ENCODE data around the gene CARD11. TPM values are rescaled to one million over a fixed set of nuclear protein-coding genes. Genes with fewer than 3 reads are reported as not detected.
A peak's percentile ranks its signal among the peaks of the same experiment; 100 is the strongest.

Gene CARD11
- total and polyA plus RNA-seq, 7 experiments from 2014 or later, result 13.3 to 136 (median 113) TPM

DNA sequence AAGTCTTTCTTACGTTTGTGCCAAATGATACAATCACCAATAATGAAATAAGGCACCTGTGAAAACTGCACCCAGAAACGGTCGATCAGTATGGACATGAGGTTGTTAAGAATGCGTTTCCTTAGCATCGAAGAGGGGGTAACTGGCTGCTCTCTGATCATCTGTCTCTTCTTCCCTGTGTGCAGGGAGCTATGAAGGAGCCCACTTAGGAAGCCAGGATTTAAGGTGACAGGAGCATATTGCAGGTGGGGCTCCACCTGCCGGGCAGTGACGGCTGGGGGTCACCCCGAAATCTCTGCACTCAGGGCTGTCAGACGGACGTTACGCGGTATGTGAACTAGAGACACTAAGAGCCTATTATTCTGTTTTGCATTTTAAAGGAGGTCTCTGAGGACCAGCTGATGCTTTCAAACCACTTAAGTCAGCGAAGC is 64.5 kb downstream of the CARD11 start:
- Mint-ChIP-seq H3K4me3 (peak overlapping the region; percentile 82 to 93 (median 87)), H3K9me3 (no peaks in the 10 kb centered on the region), H3K36me3 (peaks cover 0 to 22% (median 12%) of the 10 kb centered on the region in 5 donors), H3K4me1 (peaks cover 61 to 83% (median 73%) of the 10 kb centered on the region in 7 donors), H3K27me3 (no peaks in the 10 kb centered on the region), H3K27ac (peak overlapping the region; percentile 80 to 96 (median 91))
- DNase-seq (no peak), ATAC-seq (no peak)
- H3K27me3 ChIP-seq (ENCODE audit: control insufficient read depth in 2 of 2, insufficient read depth in 2 of 2, low read length in 2 of 2), result no peaks in the 10 kb centered on the region
- H3K4me1 ChIP-seq (ENCODE audit: control insufficient read depth in 2 of 2, insufficient read depth in 2 of 2, low read length in 2 of 2), result peaks cover 31 to 55% of the 10 kb centered on the region in 2 donors
- CTCF ChIA-PET, result no interaction called here
- no peaks in the 10 kb centered on the region for H3K9me3 ChIP-seq (ENCODE audit: control insufficient read depth in 2 of 3, low read length in 3 of 3)
- peaks cover 0 to 20% (median 3%) of the 10 kb centered on the region in 3 experiments for H3K36me3 ChIP-seq (ENCODE audit: control insufficient read depth in 2 of 3, insufficient read depth in 3 of 3, low read length in 3 of 3)
- intact Hi-C loops (cut with micrococcal nuclease), result loop anchor here (2.0 to 5.0 kb wide), 4 partner anchors 22 to 77 kb away; partner anchors contain the start of gene CARD11 (in 2 of the 2)
- peak overlapping the region; percentile 45 for H3K4me3 ChIP-seq (ENCODE audit: low read length)
- POLR2A ChIA-PET, result interaction anchor here (1.3 kb wide), 1 partner anchor 65 kb away, joined by 7 read pairs; the partner anchor contains the start of gene CARD11
- peak overlapping the region; percentile 65 for H3K27ac ChIP-seq (ENCODE audit: low read depth, low read length)

DNA sequence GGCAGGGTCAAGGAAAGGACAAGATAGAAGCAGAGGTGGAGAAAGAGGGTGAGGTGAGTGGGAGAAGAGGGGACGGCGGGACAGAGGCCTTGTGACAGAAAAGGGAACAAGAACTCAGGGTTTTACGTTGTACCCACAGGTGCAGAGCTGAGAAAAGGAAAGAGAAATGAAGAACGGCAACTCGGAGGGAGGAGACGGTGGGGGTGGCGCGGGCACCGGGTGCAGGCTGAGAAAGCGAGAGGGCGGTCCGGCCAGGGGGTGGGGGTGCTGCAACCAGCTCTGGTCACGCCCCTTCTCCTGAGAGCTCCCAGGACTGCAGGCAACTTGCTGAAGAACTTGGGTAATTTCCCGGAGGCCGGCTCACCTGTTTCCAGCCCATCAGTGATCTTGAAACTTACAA is 65.3 kb downstream of the CARD11 start:
- no peaks in the 10 kb centered on the region for H3K27me3 Mint-ChIP-seq
- H3K36me3 ChIP-seq (ENCODE audit: control insufficient read depth in 2 of 3, insufficient read depth in 3 of 3, low read length in 3 of 3), result peaks cover under 1 to 25% (median 3%) of the 10 kb centered on the region in 3 experiments
- POLR2A ChIA-PET, result interaction anchor here (0.7 to 1.3 kb wide), 2 partner anchors 59 to 66 kb away, joined by 3 to 7 read pairs; partner anchors contain the start of gene CARD11
- H3K4me1 ChIP-seq (ENCODE audit: control insufficient read depth in 2 of 2, insufficient read depth in 2 of 2, low read length in 2 of 2), result peaks cover 24 to 47% of the 10 kb centered on the region in 2 donors
- H3K4me3 Mint-ChIP-seq, result peak overlapping the region; percentile 82 to 93 (median 87)
- peak overlapping the region; percentile 45 for H3K4me3 ChIP-seq (ENCODE audit: low read length)
- peak overlapping the region; percentile 65 for H3K27ac ChIP-seq (ENCODE audit: low read depth, low read length)
- no peaks in the 10 kb centered on the region for H3K27me3 ChIP-seq (ENCODE audit: control insufficient read depth in 2 of 2, insufficient read depth in 2 of 2, low read length in 2 of 2)
- H3K9me3 Mint-ChIP-seq, result no peaks in the 10 kb centered on the region
- peaks cover 0 to 25% (median 15%) of the 10 kb centered on the region in 5 donors for H3K36me3 Mint-ChIP-seq
- peak in 8 of 9 donors; percentile 29 to 80 (median 45) for DNase-seq
- peak overlapping the region; percentile 80 to 96 (median 91) for H3K27ac Mint-ChIP-seq
- CTCF ChIA-PET, result interaction anchor here (1.3 kb wide), 1 partner anchor 25 kb away, joined by 3 read pairs; no protein-coding TSS in a partner anchor
- intact Hi-C loops (cut with micrococcal nuclease), result loop anchor here (1.0 to 5.0 kb wide), 5 partner anchors 22 to 108 kb away; partner anchors contain the start of gene CARD11 (in 2 of the 2)
- H3K9me3 ChIP-seq (ENCODE audit: control insufficient read depth in 2 of 3, low read length in 3 of 3), result no peaks in the 10 kb centered on the region
- peak; percentile 78 for ATAC-seq
- peaks cover 57 to 80% (median 68%) of the 10 kb centered on the region in 7 donors for H3K4me1 Mint-ChIP-seq

DNA sequence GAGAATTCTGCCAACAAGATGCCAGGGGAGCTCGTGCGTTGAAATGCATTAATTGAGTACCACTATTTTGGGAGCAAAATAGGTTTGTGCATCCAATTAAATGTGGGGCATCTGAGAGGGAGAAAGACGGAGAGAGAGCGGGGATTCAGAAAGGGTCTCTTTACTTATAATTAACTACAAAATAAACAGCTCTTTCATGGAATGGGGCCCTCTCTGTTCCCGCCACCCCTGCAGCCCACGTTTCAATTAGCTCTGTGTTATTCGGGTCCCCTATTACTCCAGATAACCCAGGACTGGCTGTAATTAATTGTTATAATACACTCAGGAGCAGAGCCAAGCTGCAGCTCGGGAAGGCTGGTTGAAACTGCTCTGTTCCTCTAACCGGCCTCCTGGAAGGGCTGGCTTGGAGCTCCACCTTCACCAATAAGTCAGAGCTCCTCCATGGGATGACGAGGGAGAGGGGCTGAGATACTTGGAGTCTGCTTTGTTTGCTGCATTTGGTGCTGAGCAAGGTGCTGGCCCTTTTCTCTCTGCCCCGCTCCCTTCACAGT is 67.8 kb downstream of the CARD11 start:
- DNase-seq (no peak), ATAC-seq (no peak)
- H3K27ac Mint-ChIP-seq, result peak overlapping the region in 4 of 9 donors; percentile 25 to 69 (median 52)
- H3K27ac ChIP-seq (ENCODE audit: low read depth, low read length), result no peak overlapping the region
- no peaks in the 10 kb centered on the region for H3K9me3 ChIP-seq (ENCODE audit: control insufficient read depth in 2 of 3, low read length in 3 of 3)
- no peaks in the 10 kb centered on the region for H3K27me3 ChIP-seq (ENCODE audit: control insufficient read depth in 2 of 2, insufficient read depth in 2 of 2, low read length in 2 of 2)
- intact Hi-C loops (cut with micrococcal nuclease), result loop anchor here (5.0 kb wide), 2 partner anchors 36 to 74 kb away; no protein-coding TSS in a partner anchor
- H3K4me3 Mint-ChIP-seq, result no peak overlapping the region
- H3K36me3 ChIP-seq (ENCODE audit: control insufficient read depth in 2 of 3, insufficient read depth in 3 of 3, low read length in 3 of 3), result peaks cover 3 to 11% (median 4%) of the 10 kb centered on the region in 3 experiments
- no peaks in the 10 kb centered on the region for H3K9me3 Mint-ChIP-seq
- peaks cover 0 to 27% (median 14%) of the 10 kb centered on the region in 5 donors for H3K36me3 Mint-ChIP-seq
- peaks cover 44 to 73% (median 58%) of the 10 kb centered on the region in 7 donors for H3K4me1 Mint-ChIP-seq
- CTCF ChIA-PET, result no interaction called here
- no peaks in the 10 kb centered on the region for H3K27me3 Mint-ChIP-seq
- POLR2A ChIA-PET, result interaction anchor here (0.8 kb wide), 2 partner anchors 9 to 64 kb away, joined by 3 read pairs; no protein-coding TSS in a partner anchor
- H3K4me3 ChIP-seq (ENCODE audit: low read length), result no peak overlapping the region
- peaks cover 15 to 22% of the 10 kb centered on the region in 2 donors for H3K4me1 ChIP-seq (ENCODE audit: control insufficient read depth in 2 of 2, insufficient read depth in 2 of 2, low read length in 2 of 2)

DNA sequence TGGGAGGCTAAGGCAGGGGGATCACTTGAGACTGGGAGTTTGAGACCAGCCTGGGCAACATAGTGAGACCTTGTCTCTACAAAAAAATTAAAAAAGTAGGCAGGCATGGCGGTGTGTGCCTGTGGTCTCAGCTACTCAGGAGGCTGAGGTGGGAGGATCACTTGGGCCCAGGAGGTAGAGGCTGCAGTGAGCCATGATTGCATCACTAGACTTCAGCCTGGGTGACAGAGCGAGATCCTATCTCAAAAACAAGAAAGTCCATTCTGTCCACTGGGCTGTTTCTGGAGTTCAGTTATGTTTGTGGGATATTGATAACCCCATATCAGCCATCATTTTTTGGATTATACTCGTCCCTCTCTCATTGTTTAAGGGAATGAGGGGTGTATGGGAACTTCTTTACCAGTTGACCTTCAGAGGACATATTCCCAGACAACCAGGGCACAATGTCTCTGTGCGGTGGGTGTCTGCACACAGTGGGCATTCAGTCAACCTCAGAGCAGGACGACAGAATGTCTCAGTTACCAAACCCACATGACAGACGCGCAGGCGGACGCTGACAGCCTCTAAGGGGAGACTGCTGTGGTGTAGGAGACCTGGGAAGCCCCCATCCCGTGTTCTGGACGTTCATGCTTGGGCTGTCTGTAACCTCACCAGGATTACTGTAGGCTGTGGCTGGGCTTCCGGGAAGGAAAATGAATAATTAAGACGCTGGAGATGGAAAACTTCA is 69.4 kb downstream of the CARD11 start:
- Histone ChIP-seq H3K27me3 (ENCODE audit: control insufficient read depth in 2 of 2, insufficient read depth in 2 of 2, low read length in 2 of 2) (no peaks in the 10 kb centered on the region), H3K27ac (ENCODE audit: low read depth, low read length) (no peak overlapping the region), H3K36me3 (ENCODE audit: control insufficient read depth in 2 of 3, insufficient read depth in 3 of 3, low read length in 3 of 3) (peaks cover 3 to 13% (median 4%) of the 10 kb centered on the region in 3 experiments), H3K4me3 (ENCODE audit: low read length) (no peak overlapping the region), H3K9me3 (ENCODE audit: control insufficient read depth in 2 of 3, low read length in 3 of 3) (no peaks in the 10 kb centered on the region), H3K4me1 (ENCODE audit: control insufficient read depth in 2 of 2, insufficient read depth in 2 of 2, low read length in 2 of 2) (peaks cover 6 to 7% of the 10 kb centered on the region in 2 donors)
- peaks cover 0 to 22% (median 14%) of the 10 kb centered on the region in 5 donors for H3K36me3 Mint-ChIP-seq
- intact Hi-C loops (cut with micrococcal nuclease), result no loop called here
- DNase-seq (no peak), ATAC-seq (no peak)
- POLR2A ChIA-PET, result interaction anchor here (1.6 kb wide), 1 partner anchor 9 kb away, joined by 7 read pairs; no protein-coding TSS in a partner anchor
- H3K4me3 Mint-ChIP-seq, result no peak overlapping the region
- peaks cover 29 to 59% (median 43%) of the 10 kb centered on the region in 7 donors for H3K4me1 Mint-ChIP-seq
- CTCF ChIA-PET, result no interaction called here
- no peaks in the 10 kb centered on the region for H3K27me3 Mint-ChIP-seq
- no peaks in the 10 kb centered on the region for H3K9me3 Mint-ChIP-seq
- peak overlapping the region in 6 of 9 donors; percentile 32 to 84 (median 58) for H3K27ac Mint-ChIP-seq

DNA sequence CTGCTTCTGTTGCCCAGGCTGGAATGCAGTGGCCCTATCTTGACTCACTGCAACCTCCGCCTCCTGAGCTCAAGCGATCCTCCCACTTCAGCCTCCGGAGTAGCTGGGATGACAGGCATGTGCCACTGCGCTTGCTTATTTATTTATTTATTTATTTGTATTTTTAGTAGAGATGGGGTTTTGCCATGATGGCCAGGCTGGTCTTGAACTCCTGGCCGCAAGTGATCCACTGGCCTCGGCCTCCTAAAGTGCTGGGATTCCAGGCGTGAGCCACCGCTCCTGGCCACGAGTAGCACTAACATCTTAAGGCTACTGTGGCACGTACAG is 70.9 kb downstream of the CARD11 start:
- ChIA-PET CTCF (interaction anchor here (0.6 kb wide), 1 partner anchor 49 kb away, joined by 3 read pairs; no protein-coding TSS in a partner anchor), POLR2A (interaction anchor here (0.6 to 1.6 kb wide), 2 partner anchors 8 to 625 kb away, joined by 3 to 7 read pairs; no protein-coding TSS in a partner anchor)
- peak overlapping the region in 5 of 10 donors; percentile 9 to 63 (median 29) for H3K4me3 Mint-ChIP-seq
- H3K4me1 Mint-ChIP-seq, result peaks cover 15 to 50% (median 33%) of the 10 kb centered on the region in 7 donors
- Histone ChIP-seq H3K36me3 (ENCODE audit: control insufficient read depth in 2 of 3, insufficient read depth in 3 of 3, low read length in 3 of 3) (peaks cover 3 to 25% (median 4%) of the 10 kb centered on the region in 3 experiments), H3K4me1 (ENCODE audit: control insufficient read depth in 2 of 2, insufficient read depth in 2 of 2, low read length in 2 of 2) (no peaks in the 10 kb centered on the region), H3K9me3 (ENCODE audit: control insufficient read depth in 2 of 3, low read length in 3 of 3) (no peaks in the 10 kb centered on the region), H3K4me3 (ENCODE audit: low read length) (no peak overlapping the region), H3K27ac (ENCODE audit: low read depth, low read length) (no peak overlapping the region), H3K27me3 (ENCODE audit: control insufficient read depth in 2 of 2, insufficient read depth in 2 of 2, low read length in 2 of 2) (no peaks in the 10 kb centered on the region)
- H3K9me3 Mint-ChIP-seq, result peaks cover 0 to 4% (median 0%) of the 10 kb centered on the region in 11 donors
- ATAC-seq (no peak), DNase-seq (peak in 1 of 9 donors; percentile 13)
- no peaks in the 10 kb centered on the region for H3K27me3 Mint-ChIP-seq
- H3K27ac Mint-ChIP-seq, result peak overlapping the region in 8 of 9 donors; percentile 31 to 84 (median 80)
- H3K36me3 Mint-ChIP-seq, result peaks cover 0 to 19% (median 14%) of the 10 kb centered on the region in 5 donors
- intact Hi-C loops (cut with micrococcal nuclease), result no loop called here
